HT1080 (cell line): ENCODE measurements around the gene OR2T11. TPM values are rescaled to one million over a fixed set of nuclear protein-coding genes. Genes with fewer than 3 reads are reported as not detected.
"Not testable (repeated sequence)": the region's sequence is repeated elsewhere in the genome, so short reads cannot be mapped to it uniquely, and the experiment has no call there.

ENCODE experiments used
- DNase-seq: peaks from one replicate; pipeline ENCODE4 v3.0.0-alpha.2; 2015; ENCODE audit warnings: low read depth
- small RNA-seq: library from RNA; depleted of rRNA; stranded (forward); fragments of <200 nt; gene quantifications from one replicate; pipeline ENCODE3, GENCODE V24; 2014
- total RNA-seq: library from RNA; depleted of rRNA; stranded (reverse); fragments of >200 nt; shearing (Covaris generic); gene quantifications from 2 replicates; pipeline ENCODE4 v1.2.3, GENCODE V29; 2014; rRNA removed

The OR2T11 gene
- total RNA-seq, 1 experiment from 2014 or later: not detected

DNA sequence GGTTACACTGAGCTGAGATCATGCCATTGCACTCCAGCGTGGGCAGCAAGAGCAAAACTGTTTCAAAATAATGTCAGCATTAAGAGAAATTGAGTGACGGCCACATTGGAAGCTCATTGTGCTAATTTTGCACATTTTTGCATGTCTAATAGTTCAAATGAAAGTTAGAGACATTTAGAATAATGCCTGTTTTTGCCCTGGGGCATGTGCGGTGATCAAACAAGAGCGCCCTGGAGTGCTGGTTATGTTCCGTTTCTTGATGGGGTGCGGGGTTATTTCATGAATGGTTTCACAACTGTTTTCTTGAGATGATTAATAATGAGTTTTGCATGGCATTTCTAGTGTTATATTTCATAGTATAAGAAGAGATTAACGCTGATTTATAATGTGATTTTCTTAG, 13.1 kb downstream of the OR2T11 start:
- DNase-seq: no peak

DNA sequence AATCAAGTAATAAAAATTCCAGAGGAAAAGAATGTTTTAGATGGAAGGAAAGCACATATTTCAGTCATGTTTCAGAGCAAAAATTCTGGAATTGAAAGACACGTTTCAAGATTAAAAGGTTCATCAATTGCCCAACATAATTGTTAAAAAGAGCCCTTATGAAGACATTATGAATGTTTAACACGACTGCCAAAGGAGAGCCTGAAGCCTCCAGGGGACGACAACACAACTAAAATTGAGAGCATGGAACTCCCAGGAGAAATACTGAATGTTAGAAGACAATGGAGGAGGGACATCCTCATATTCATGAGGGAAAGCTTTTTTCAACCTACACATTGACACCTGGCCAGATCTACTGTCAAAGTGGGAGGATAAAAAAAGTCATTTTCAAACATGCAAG, 16.0 kb downstream of the OR2T11 start:
- peak; percentile 35 for DNase-seq

DNA sequence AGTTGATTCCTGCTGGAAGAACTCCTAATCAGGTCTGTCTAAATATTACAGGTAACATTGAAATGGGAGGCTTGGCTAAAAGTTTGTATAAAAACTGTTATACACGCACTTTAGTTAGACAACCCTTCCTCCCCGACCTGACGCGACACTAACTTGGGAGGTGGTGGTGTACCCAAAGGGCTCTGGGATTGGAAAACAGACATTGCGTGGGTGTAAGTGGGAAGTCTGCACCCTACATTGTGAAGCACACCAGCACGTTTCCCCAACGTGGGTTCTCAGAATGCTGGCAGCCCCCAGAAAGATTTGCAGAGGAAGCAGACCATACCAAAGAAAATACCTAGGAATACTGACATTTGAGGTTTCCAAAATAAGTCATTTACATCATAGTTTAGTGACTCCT, 16.8 kb downstream of the OR2T11 start:
- DNase-seq: no peak

DNA sequence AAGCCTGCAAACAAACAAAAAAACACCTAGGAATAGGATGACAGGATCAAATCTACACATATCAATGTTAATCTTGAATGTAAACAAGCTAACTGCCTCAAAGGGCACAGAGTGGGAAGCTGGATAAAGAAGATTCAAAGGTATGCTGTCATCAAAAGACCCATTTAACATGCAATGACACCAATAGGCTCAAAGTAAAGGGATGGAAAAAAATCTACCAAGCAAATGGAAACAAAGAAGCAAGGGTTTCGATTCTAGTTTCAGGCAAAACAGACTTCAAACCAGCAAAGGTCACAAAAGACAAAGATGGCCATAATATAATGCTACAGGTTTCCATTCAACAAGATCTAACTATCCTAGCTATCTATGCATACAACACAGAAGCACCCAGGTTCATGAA, 21.1 kb downstream of the OR2T11 start:
- DNase-seq: no peak

DNA sequence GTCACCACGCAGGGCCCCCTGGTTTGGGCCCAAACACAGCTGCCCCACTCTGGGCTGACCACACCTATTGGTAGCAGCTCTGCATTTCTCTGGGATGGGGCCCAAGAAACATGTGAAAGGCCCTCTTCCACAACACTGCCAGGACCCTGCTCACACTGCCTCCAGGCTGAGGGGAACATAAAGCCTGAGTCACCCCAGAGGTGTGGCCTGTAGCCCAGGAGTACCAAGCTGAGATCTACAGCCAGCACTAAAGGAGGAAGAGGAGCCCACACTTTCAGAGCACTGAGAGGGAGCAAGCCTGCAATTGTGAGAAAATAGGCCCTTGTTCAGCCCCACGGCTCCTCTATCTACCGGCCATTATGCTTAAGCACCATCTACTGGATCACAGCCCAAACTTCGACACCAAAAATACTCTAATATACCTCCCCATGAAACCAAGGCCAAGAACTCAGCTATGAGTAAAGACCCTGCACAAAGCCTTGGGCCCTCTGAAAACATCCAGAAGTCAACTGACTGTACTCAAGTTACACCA, 22.9 kb downstream of the OR2T11 start:
- DNase-seq: peak; percentile 57

DNA sequence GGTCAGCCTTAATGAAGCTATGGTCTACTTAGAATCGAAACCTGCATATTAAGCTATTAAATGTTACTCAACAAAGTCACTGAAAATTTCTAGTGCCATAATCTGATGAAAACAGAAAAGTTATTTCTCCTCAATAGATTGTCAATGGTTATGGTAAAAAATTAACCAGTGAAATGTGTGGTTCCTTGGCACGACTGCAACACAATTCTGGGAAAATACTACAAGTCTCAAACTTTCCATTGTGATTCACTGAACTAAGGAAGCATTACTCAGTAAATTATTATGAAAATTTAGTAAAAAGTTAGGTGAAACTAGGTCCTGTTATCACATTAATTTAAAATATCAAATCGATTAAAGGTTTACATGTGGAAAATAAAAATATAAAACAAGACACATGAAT, 24.6 kb downstream of the OR2T11 start:
- no peak for DNase-seq

DNA sequence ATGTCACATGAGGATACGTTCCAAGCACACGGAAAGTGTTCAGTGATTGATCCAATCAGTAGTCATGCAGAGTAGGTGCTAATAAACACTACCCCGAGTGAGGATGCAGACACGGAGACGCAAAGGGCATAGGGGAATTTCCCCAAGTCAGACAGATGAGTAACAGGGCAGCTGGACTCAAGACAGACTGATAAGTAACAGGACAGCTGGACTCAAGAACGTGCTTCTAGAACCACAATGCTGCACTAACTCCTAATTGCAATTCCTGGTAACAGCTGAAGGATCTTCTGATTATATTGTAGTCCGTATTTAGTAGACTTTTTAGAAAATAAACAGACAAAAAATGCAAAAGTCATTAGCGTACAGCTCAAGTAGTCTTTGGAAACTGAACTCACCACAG, 35.5 kb downstream of the OR2T11 start:
- DNase-seq: no peak

DNA sequence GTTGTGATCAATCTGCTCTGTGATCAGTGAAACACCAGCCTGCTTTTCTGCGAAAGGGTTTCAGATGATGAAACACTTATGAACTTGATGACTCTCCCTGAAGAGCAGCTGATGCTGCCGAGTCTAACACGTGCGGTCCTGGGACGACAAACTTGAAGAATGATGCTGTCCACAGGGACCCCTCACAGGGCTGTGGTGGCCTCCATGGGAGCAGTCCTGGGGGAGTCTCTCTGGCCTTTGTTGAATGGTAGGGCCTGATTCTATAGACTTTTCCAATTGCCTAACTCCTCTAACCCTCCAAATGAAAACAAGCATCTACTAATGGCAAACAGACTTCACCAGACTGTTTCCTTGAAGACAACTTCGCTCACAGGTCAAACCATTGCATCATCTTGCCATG, 37.3 kb downstream of the OR2T11 start, which contains the start of gene OR2T10:
Gene OR2T10 (minus strand): TSS at position 112 of the 400 bp plus-strand sequence. CDS start 3,932 bp downstream, outside the sequence.
- DNase-seq: no peak

DNA sequence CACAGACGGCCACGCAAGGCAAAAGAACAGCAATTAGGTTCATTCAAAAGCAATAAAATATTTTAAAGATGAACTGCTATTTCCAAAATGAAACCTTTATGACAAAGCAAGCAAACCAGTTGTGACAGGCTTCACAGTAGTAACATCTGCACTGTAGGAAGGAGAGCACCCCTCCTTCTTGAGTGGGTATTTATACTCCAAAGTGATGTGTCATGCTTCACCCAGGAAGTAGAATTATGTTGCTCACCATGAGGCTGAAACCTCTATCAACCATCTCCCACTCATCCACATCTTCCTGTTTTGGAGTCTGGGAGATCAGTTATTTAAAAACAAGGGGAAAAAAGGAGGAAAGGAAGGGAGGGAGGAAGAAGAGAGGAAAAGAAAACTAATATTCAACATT, 38.3 kb downstream of the OR2T11 start:
- DNase-seq: peak; percentile 21

DNA sequence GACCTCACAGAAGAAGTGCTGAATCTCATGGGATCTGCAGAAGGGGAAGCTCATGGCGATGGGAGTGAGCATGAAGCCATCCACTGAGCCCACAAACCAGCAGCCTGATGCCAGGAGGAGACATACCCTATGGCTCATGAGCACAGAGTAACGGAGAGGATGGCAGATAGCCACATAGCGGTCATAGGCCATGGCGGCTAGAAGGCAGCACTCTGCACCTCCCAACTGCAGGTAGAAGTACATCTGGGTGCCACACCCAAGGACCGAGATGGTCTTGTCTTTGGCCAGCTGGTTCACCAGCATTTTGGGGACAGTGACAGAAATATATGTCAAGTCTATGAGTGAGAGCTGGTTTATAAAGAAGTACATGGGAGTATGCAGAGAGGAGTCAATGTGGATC, 41.7 kb downstream of the OR2T11 start:
- DNase-seq: no peak

DNA sequence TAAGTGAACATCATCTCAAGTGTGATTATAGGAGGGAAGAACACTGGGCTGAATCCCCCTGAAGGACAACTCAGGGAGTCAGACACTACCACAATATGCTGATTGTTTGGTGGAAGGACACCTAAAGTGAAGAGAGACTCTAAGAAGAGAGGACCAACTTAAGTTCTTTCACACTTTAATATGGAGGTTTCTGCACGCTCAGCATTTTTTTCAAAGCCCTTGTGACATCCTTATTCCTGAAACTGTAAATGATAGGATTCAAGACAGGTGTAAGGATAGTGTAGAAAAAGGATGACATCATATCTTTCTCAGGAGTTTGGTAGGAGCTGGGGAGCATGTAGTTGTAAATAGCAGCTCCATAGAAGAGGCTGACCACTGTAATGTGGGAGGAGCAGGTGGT, 42.2 kb downstream of the OR2T11 start:
- DNase-seq: no peak

DNA sequence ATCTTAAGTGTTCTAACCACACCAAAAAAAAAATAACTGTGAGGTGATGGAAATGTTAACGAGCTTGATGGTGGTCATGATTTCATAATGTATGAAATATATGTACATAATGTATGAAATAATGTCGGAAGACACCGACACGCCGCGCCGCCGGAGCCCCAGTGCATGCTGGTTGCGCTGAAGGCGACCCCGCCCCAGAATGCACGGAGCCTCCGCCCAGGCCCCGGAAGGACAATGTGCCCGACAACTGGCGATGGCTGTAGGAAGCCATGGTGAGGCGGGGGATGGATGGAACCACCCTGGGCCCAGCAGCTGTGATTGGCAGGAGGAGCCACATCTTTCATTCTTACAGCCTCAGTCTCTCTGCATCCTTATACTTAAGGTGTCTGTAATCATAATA, 44.8 kb downstream of the OR2T11 start:
- peak; percentile 7 for DNase-seq

DNA sequence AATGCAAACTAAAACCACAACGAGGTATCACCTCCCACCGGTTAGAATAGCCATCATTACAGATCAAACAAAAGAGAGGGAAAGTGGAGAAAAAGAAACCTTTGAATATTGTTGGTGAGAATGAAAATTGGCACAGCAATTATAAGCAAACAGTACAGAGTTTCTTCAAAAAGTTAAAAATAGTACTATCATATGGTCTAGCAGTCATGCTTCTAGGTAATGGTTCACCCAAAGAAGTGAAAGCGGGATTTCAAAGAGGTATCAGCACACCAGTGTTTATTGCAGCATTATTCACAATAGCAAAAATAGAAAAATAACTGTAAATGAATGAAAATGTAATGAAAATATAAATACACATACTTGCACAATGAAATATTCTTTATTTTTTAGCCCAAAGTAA, 45.6 kb downstream of the OR2T11 start:
- DNase-seq: no peak

DNA sequence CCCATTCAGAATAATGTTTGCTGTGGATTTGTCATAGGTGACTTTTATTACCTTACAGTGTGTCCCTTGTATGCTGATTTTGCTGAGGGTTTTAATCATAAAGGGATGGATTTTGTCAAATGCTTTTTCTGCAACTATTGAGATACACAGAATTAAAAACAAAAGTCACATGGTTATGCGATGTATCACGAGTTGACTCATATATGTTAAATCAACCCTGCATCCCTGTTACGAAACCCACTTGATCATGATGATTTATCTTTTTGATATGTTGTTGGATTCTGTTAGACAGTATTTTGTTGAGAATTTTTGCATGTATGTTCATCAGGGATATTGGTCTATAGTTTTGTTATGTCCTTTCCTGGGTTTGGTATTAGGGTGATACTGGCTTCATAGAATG, 49.6 kb downstream of the OR2T11 start:
- peak; percentile 31 for DNase-seq

DNA sequence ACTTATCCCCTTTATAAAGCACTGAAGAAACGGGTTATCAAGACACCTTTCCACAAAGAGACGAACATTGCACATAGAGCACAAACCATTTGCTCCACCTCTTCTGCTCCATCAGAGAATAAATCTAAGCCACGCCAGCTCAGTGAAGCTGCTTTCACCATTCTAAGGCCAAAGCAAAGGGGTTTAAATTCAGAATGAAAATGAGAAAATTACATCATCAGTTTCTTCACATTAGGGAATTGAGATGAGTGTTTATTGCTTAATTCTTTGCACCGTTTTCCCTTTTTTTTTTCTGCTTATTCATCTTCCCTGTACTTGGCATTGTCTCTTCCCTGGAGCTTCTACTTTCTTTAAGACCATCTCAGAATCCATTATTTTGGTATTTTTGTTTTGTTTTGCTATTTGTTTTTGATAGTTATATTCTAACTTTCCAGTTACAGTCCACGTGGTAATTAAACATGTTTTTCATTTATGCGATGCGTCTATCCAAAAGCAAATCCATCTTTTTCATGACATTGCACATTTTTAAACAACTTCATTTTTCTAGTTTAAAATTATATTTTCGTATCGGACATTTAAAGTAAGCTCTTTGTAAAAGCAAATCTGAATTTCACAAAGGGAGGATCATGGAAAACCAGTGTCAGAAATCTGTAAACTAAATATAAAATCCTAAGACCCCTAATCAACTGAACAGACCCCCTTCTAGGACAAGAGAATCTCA, 58.5 kb downstream of the OR2T11 start:
- DNase-seq: no peak

DNA sequence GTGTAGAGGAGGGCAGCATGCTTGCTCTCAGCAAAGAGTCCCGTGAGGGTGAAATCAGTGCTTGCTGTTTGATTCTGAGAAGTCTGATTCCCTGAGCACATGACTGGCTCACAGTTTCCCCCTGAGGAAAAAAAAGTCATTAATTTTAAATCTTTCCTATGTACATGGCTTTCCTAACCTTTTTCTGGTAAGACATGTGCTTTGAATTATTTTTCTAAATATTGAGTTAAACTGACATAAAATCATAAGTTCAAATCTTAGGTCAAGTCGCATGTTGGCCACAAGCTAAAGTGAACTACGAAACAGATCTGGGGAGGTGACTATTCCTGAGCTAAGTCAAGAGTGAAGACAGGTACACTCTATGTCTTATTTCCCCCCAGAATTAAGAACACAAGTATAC, 60.2 kb downstream of the OR2T11 start, which contains the start of gene OR2T34:
Gene OR2T34 (minus strand): TSS at position 101 of the 400 bp plus-strand sequence. CDS start 0 bp downstream, at position 101.
- not testable (repeated sequence) for DNase-seq

DNA sequence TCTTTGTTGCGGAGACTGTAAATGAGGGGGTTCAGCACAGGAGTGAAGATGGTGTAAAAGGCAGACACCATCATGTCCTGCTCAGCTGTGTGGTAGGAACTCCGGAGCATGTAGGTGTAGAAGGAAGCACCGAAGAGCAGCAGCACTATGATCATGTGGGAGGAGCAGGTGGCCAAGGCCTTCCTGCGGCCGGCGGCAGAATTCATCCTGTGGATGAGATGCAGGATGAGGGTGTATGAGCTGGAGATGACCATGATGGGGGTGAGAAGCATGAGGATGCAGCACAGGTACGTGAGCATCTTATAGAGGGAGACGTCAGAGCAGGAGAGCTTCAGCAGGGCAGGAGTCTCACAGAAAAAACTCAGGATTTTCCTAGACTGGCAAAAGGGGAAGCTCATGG, 61.0 kb downstream of the OR2T11 start:
- not testable (repeated sequence) for DNase-seq

Small RNAs within 50 kb of the gene (small RNA-seq; reads per million reads assigned to genes)
- gene RF00019: not detected

Other genes starting within 250 kb of the OR2T11 start
- not detected in 2 replicates for gene OR2T1, start 232.0 kb downstream of the OR2T11 start, total RNA-seq
- gene OR2T2, start 189.5 kb downstream of the OR2T11 start, total RNA-seq: not detected in 2 replicates
- gene OR2T3, start 161.7 kb downstream of the OR2T11 start, total RNA-seq: not detected in 2 replicates
- gene OR2T5, start 146.5 kb downstream of the OR2T11 start, total RNA-seq: not detected in 2 replicates
- not detected in 2 replicates for gene OR2G6, start 127.0 kb downstream of the OR2T11 start, total RNA-seq
- gene OR2T29, start 72.3 kb downstream of the OR2T11 start, total RNA-seq: not detected in 2 replicates
- not detected in 2 replicates for gene OR2T34, start 60.3 kb downstream of the OR2T11 start, total RNA-seq
- gene OR2T10, start 37.4 kb downstream of the OR2T11 start, total RNA-seq: not detected in 2 replicates
- not detected in 2 replicates for gene OR2T35, start 10.2 kb upstream of the OR2T11 start, total RNA-seq
- not detected in 2 replicates for gene OR2T27, start 20.4 kb upstream of the OR2T11 start, total RNA-seq
- not detected in 2 replicates for gene OR14I1, start 67.7 kb upstream of the OR2T11 start, total RNA-seq
- gene LYPD8, start 120.7 kb upstream of the OR2T11 start, total RNA-seq: 2.0 and 3.8 TPM in 2 replicates
- gene SH3BP5L, start 190.8 kb upstream of the OR2T11 start, total RNA-seq: 29.2 and 36.2 TPM in 2 replicates
- gene ZNF672, start 203.1 kb upstream of the OR2T11 start, total RNA-seq: 27.3 and 28.0 TPM in 2 replicates
- gene ZNF692, start 224.0 kb upstream of the OR2T11 start, total RNA-seq: 23.5 and 25.8 TPM in 2 replicates